HG03039 (cell line): ENCODE data around the gene ATP10A.

Experiments used
- ATAC-seq: cut with Tn5 transposase; IDR thresholded peaks from one replicate; pipeline ENCODE4 v1.9.1; 2021; ENCODE audit warnings: mild to moderate bottlenecking, moderate library complexity; ENCODE audit not compliant: unreplicated experiment

The ATP10A gene

GRCh38 chr15:25687276-25687675, 175.9 kb downstream of the ATP10A start:
- ATAC-seq, result no peak

GRCh38 chr15:25686780-25687179, 176.3 kb downstream of the ATP10A start:
- no peak for ATAC-seq

GRCh38 chr15:25684521-25685431, 178.4 kb downstream of the ATP10A start:
- no peak for ATAC-seq

GRCh38 chr15:25683911-25684310, 179.2 kb downstream of the ATP10A start:
- no peak for ATAC-seq

- no peak for ATAC-seq
These were observed 179.7 kb downstream of the ATP10A start for GRCh38 chr15:25683415-25683814.

- ATAC-seq, result no peak
These were observed 180.8 kb downstream of the ATP10A start for GRCh38 chr15:25682340-25682739.

GRCh38 chr15:25680686-25681025, 182.5 kb downstream of the ATP10A start:
- ATAC-seq, result no peak

- no peak for ATAC-seq
These were observed 183.0 kb downstream of the ATP10A start for GRCh38 chr15:25679964-25680685.

- ATAC-seq, result no peak
These were observed 183.6 kb downstream of the ATP10A start for GRCh38 chr15:25679492-25679891.

GRCh38 chr15:25678500-25678855, 184.6 kb downstream of the ATP10A start:
- ATAC-seq, result no peak

- no peak for ATAC-seq
These were observed 185.2 kb downstream of the ATP10A start for GRCh38 chr15:25677719-25678499.

GRCh38 chr15:25676070-25676469, 187.1 kb downstream of the ATP10A start:
- ATAC-seq, result no peak

- no peak for ATAC-seq
These were observed 187.7 kb downstream of the ATP10A start for GRCh38 chr15:25675396-25675795.

- no peak for ATAC-seq
These were observed 188.2 kb downstream of the ATP10A start for GRCh38 chr15:25674913-25675312.

- ATAC-seq, result no peak
These were observed 189.2 kb downstream of the ATP10A start for GRCh38 chr15:25673972-25674371.

- no peak for ATAC-seq
These were observed 189.8 kb downstream of the ATP10A start for GRCh38 chr15:25673351-25673750.

GRCh38 chr15:25671132-25671531, 192.0 kb downstream of the ATP10A start:
- no peak for ATAC-seq

GRCh38 chr15:25670621-25671020, 192.5 kb downstream of the ATP10A start:
- ATAC-seq, result no peak

GRCh38 chr15:25670025-25670554, 193.0 kb downstream of the ATP10A start:
- ATAC-seq, result no peak

GRCh38 chr15:25668901-25669300, 194.2 kb downstream of the ATP10A start:
- ATAC-seq, result no peak

GRCh38 chr15:25668236-25668795, 194.8 kb downstream of the ATP10A start:
- ATAC-seq, result no peak
